ENCODE data around the gene VEGFC.

VEGFC gene, protein sequence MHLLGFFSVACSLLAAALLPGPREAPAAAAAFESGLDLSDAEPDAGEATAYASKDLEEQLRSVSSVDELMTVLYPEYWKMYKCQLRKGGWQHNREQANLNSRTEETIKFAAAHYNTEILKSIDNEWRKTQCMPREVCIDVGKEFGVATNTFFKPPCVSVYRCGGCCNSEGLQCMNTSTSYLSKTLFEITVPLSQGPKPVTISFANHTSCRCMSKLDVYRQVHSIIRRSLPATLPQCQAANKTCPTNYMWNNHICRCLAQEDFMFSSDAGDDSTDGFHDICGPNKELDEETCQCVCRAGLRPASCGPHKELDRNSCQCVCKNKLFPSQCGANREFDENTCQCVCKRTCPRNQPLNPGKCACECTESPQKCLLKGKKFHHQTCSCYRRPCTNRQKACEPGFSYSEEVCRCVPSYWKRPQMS

DNA sequence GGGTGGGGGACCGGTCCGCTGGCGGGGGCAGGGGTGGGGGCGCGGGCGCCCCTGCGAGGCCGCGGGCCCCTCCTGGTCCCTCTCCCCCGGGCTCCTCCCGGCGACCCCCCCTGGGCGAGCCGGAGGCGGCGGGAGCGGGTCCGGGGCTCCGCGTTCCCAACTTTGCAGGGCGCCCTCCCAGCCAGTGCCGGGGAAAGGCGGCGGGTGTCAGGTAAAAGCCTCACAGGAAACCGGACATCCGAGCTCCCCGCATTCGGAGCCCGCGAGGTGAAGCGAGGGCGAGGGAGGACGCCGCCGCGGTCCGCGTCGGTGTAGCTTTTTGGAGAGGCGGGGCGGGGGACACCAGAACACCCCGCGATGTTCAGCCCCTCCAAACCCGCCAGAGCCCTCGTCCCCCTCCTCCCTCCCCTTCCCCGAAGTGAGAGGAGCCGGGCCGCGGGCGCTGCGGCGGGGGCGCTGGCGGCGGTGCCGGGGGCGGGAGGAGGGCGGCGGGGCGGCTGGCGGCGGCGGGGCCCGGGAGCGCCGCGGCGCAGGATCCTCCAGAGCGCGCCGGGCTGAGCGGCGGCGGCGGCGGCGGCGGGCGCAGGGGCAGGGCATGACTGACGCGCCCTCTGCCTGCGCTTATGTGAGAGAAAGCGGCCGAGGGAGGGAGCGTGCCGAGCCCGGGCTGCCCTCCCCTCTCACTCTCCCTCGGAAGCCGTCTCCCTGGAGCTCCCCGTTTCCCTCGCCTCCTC is at the start of gene VEGFC:
Gene VEGFC, minus strand, starts transcription at position 597 of the 734 bp plus-strand sequence. CDS start 611 bp downstream, outside the sequence.
- DNase-seq, result peak; percentile 2

DNA sequence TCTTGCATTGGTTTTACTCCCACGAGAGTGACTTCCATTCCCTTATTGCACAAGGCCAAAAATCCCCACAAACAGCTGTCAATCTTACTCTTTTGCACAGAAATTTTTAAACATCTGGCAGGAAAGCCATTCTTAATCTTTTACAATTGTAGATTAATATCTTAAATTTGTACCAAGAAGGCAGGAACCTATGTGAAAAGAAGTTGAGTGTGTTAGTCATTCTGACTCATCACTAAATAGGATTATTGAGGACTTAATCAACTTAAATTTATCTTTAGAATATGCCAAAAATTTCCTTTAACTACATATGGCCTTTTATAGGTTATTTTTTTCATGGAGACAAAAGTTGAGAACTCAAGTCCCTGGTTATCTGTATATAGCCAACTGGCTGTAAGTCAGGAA is 49.0 kb upstream of the VEGFC start:
- DNase-seq, result no peak

DNA sequence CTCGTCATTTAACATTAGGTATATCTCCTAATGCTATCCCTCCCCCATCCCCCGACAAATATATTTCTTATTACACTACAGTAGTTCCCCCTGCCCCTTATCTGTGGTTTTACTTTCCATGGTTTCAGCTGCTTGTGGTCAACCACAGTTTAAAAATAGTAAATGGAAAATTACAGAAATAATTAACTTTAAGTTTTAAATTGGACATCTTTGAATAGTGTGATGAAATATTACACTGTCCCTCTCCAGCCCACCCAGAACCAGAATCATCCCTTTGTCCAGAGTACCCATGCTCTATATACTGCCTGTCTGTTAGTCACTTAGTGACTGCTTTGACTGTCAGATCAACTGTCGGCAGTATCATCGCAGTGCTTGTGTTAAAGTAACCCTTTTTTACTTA is 47.4 kb upstream of the VEGFC start:
- DNase-seq, result no peak

DNA sequence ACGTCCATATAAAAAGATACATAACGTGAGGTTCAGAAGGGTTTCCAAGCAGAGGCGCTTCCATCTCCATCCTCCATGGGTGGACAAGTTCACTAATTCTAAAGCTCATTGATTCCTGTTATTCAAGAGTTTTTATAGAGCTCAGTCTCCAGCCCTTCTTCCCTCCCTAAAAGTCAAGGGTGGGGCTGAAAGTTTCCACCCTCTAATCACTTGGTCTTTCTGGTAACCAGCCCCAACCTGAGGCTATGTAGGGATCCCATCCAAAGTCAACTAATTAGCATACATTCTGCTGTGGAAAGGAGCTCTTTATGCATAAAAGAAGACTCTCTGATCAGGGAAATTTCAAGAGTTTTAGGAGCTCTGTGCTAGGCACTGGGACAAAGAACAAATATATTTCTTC is 46.9 kb upstream of the VEGFC start:
- no peak for DNase-seq

DNA sequence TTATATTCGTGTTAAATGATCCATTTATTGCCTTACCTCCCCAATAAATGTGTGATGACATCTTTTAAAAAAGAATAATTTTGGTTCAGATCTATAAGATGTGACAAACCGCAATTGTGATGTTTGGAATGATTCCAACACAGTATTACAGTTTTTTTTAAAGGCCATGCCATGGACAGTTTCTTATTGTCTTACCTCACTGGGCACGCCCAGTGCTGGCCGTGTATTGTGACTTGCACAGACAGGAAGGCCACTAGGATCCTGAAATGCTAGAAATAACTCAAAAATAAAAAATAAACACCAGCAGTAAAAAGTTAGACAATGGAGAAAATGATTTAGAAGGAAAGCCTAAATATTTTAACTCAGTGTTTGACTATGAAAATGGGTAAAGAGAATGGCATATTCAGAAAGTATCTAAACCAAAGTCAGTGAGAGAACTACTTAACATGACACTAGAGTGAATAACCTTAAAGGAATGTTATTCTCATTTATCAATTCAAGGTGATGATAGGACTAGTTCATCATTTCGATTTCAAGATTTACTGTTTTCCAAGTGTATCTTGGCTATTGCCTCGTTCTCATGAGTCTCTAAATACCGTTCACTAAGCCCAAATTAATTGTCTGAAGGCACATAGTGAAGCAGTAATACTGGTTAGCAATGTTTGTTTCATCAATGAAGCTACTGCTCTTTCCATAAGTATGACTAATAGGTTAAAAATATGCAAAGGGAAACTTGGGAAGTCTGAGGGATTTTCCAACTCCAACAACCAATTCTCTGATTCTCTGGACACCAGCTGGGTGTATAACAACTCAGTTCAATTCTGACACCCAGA is 46.1 kb upstream of the VEGFC start:
- no peak for DNase-seq

DNA sequence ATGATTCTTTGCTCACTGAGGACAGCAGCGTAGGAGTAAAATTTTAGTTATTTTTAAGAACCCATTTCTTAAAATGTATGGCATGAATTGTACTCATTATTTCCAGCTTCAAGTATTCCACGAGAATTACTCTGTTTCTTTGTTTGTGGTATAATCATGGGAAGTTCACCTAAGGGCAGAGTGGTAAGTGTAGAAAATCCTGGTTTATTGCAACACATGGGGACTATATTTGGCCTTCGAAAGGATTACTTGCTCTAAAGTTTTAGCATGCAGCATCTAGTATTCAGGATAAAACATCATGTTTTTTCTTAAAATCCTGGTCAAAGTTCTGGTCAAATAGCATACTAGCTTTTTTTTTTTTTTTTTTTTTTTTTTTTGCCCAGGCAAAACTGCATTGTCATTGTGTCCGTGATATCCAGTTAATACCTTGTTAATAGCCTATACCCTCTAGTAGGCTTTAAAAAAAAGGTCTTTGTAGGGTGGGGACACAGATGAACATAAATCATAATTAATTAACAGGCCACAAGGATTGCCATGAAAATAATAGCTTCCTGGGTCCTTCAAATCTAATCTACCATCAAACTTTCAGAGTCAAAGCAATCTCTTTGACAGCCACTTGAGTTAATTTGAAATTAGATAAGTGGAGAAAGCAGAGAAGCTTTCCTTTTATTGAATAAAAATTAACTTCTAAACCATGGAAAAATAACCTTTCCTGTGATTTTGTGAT is 44.6 kb upstream of the VEGFC start:
- DNase-seq, result no peak

DNA sequence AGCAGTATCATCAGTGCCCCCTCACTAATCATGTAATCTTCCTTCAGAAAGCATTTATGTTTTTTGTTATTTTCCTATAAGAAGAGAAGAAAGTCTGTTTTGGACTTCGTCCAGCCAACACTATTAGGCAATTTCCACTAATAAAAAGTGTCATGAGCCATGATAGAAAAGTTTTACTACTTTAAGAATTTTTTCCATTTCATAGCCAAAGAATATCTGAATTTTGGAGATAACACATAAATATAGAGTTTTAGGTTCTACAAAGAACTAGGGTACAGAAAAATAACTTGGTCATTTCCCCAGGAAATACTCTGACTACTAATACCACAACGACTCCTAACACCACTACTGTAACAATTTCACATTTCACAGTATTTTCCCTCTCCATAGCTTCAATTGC is 41.8 kb upstream of the VEGFC start:
- DNase-seq, result no peak

DNA sequence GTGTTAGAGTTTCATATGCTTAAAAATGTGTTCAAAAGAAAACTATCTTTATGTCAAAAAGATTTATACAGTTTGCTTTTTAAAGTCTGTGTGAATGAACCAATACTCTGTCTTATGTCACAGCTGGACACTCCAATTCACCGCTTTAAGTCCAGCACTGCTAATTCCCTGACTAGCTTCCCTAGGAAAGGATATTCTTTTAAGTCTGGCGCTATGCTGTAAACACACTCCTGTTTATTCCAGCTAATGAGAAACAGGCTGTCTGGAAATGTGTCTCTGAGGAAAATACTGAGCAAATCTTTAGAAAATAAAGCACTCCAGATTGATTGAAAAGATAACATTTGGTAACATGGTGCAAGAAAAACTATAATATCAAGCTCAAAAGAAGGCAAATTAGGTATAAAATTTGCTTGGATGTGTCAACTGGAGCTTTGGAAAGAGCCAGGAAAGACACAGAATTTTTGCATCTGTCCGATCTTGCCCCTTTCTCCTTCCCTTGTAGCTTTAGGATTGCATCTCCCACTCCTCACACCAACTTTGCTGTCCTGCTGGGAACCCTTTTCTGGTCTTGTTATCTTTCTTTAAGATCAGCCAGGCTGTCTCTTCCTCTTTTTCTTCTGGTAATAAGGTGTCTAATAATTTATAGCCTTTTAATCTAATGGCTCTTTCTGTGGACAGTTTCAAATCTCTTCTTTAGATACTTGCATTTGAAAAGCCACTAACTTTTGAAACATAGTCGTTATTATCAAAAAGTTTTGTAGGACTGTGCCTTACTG is 40.9 kb upstream of the VEGFC start:
- DNase-seq, result no peak

DNA sequence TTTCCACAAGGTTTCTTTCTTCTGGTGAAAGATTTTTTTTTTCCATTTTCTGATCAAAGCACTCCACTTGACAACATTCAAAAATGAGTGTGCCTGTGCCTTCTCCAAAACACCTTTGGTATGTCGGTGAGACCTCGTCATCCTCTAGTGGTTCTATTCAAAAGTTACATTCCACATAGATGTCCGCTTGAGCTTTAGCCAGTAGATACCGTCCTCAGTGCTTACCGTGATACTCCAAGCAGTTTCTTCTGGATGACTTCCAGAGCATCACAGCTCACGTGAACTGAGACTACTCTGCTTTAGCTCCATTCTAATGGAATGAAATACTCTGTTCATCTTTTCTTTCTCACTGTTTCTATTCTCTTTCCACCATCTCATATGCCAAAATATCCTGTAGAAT is 38.2 kb upstream of the VEGFC start:
- DNase-seq, result no peak

DNA sequence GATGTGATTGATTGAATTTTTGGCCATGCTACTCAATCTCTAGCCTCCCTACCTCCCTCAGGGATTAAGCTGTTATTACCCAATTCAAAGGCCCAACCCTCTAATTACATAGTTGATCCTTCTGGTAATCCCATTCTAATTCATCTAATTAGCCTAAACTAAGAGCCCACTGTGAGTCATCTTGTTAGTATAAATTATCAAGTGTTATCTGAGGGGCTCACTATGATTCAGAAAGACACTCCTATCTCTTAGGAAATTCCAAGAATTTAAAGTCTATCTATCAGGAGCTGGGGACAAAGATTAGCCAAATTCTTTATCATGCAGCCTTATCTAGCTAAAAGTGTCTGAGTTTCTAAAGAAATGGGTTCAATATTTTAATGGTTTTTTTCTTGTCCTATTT is 32.9 kb upstream of the VEGFC start:
- no peak for DNase-seq

DNA sequence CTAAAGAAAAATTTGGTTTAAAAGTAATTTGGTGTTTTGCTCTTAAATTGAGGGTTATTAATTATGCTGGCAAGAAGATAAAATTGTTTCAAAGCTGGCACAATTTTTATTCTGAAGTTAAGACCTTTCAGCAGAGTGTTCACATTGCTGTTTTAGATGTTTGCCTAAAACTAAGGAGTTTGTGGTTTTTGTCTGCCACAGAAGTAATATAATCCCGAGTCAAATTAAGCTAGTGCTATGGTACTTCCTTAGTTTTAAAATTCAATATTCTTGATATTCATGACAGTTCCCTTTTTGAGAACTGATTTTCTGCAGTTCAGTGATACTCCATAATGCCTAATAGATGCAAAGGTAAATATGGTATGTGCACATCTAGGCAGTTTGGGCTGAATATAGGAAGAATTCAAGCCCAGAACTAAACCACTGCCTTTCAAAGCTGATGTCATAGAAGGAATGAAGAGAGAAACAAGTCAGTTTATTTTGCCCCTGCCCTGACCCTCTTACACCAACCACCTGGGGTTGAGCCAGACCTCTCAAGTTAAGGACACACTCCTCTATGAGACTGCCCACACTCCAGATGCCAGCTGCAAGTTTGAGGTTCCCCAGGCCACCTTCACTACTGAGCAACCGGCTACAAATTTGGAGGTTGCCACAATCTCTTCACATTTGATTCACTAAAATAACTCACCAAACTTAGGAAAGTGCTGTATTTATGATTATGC is 32.1 kb upstream of the VEGFC start:
- DNase-seq, result no peak

DNA sequence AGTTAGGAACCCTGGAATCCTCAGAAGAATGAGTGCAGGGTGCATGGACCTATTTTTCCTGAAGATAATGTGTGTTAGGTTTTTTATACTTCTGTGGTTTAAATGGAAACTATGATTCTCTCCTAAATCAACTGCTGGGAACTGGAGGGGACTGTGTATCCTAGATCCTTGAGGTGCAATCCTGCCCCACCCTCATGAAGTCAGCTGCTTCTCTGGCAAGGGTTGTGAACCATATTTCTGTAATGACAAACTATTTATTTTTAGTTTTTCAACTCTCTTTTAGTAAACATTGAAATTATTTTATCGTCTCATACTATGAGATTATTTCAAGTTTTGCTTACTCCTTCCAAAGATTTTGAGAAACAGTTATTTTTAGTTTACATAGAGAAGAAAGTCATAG is 25.8 kb upstream of the VEGFC start:
- no peak for DNase-seq

DNA sequence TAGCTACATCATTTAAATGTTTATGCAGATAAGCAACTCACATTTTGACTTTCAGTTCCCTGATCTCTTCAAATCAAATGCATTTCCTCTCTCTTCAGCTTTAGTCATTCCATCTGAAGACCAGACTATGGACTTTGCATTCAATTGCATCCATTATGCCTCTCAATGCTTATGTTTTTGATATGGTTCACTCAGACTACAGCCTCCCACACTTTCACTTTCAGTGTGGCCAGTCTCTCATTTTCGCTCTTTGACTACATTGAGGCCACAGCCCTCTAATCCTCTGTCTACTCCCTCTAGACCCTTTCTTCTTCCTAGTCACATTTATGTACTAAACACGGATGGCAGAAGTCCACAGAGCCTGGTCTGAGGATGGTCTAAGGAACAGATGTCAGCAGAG is 24.5 kb upstream of the VEGFC start:
- DNase-seq, result no peak

DNA sequence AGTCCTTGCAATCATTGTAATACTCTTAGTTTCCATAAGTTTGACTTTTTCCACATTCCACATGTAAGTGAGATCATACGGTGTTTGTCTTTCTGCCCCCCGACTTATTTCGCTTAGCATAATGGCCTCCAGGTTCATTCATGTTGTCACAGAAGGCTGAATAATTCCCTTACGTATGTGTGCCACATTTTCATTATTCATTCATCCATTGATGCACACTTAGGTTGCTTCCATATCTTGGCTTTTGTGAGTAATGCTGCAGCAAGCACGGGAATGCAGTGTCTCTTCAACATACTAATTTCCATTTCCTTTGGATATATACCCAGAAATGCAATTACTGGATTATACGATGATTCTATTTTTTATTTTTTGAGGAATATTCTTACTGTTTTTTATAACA is 22.0 kb upstream of the VEGFC start:
- DNase-seq, result no peak

DNA sequence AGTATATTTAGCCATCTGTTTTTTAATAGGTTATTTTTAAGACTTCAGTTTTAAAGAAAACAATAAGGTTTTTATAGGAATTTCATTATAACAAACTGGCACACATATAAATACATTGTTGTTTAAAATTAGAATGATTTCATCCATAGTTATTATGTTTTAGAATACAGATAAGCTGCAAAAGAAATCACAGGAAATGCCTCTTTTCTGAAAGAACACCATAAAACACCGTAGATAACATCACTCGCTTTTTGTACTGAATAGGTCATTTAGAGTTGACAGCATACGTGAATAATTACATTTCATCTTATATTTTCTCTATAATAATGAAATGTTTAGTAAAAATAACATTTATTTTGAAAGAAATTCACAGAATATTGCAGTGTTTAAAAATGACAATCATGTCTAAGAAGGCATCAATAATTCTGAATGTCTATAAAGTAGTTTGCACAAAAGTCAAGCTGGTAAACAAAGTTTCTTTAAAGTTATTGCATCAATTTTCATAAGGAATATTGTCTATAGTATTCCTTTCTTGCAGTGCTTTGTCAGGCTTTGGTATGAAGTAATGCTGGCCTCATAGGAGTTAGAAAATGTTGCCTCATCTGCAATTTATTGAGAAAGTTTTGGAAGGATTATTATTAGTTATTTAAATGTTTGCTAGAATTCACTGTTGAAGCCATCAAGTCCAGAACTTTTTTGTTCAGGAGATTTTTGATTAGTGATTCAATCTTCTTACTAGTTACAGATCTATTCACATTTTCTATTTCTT is 17.9 kb upstream of the VEGFC start:
- no peak for DNase-seq

DNA sequence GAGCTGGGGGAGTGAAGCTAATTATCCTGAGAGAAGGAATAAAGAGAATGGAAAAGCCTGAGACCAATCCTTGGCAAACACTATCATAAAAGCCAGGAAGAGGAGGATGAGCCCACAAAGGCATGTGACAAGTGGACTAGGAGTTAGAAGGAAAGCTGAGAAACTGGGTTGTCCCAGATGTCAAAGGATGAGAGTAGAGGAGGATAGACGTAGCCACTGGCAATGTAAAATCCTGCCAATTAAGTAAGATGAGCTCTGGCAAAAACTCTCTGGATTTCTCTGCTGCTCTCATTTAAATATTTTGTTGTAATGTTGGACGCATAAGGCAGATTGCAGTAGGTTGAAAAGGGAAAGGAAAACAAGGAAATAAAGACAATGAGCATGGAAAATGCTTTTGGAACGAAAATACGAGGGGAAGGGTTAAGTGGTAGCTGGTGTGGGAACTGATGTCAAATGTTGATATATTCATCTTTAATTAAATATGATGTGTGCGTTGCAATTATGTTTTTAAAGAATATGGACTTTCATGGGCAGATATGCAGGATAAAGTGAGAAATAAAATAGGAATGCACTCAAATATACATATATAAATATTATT is 14.2 kb upstream of the VEGFC start:
- no peak for DNase-seq

DNA sequence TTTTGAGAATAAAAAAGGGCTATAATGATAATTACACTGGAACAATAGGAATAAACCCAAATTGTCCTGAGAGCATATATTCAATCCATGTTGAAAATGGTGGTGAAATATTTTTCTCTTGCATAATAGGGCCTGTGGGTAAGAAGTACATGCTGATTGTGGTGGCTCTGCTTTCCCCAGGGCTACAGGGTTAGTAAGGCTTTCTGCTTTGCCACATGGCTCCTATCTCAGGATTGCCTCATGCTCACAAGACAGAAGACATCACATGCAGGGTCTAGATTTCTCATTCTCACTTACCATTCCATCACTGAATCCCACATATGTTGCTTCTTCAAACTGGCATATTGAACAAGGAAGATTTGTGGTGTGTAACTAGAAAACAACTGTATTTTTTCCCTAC is 12.4 kb upstream of the VEGFC start:
- DNase-seq, result no peak

DNA sequence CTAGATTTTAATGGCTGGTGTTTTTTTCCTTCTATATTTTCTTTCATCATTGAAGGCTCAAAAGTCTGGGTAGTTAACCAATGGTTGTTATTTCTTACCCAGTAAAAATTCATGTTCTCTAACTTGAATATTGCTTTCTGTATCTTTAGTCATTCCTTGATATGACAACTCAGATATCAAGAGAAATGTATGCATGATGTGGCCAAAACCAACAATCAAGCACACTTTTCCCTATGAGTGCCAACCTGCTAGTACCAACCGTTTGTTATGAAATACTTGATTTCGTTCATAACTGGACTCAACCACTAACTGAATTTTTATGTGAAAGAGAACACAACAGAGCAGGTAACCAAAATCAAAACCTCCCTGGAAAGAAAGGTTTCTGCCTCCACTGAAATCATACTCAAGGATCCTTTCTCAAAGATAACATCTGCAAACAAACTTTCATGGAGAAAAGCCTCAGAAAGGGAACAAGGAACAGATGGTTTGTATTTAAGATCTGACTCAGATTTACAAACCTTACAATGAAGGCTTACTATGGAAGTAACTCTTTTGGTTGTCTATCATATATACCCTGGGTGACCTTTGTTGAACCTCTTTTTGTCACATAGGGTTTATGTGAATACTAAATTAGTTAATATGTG is 8.3 kb upstream of the VEGFC start:
- no peak for DNase-seq

DNA sequence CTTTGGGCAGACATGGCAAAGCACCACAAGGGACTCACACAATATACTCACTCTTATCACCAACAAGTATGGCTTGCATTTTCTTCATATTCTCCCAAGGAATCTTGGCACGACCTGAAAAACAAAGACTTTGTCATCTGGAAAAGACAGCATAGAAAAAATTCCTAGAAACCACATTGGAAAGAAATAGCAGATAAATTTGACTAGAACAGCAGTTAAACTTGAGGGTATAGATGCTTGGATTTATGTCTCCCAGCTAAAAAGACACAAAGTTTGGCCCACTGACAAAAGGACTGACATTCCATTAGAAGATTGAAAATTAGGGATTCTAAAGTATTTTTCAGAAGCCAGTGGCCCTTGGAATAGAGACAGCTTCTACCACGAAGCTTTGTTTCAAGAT is 6.9 kb upstream of the VEGFC start:
- no peak for DNase-seq

DNA sequence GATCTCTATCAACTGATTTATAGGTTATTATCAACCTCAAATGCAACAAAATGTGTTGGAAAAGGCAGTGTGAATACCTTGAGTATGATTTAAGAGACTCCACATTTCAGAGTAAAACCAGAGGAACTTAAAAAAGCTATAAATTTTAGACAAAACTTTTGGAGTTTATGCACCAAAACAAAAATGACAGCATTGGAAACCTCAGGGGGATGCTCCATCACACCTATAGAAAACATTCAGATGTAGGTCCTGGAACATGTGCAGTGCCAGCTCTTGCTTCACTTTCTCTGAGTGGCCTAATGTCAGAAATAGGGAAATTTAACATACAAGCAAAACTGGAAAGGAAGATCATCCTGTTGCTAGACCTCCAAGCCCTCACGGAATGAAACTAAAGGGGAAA is 5.8 kb upstream of the VEGFC start:
- DNase-seq, result no peak
